ENCODE data around the gene KIF1B. TPM values are rescaled to one million over a fixed set of nuclear protein-coding genes. Genes with fewer than 3 reads are reported as not detected.

The KIF1B gene
- total and polyA plus RNA-seq, 2 donors (not counting 1 experiment from before 2014, with no cell fraction given): 3.5 to 16.4 TPM

GRCh38 chr1:10384219-10384618 is 173.8 kb downstream of the KIF1B start:
- H3K27me3 Mint-ChIP-seq: no peaks in the 10 kb centered on the region
- Histone ChIP-seq H4K20me1 (ENCODE audit: control insufficient read depth, insufficient read depth, low read length, poor library complexity, severe bottlenecking) (no peaks in the 10 kb centered on the region), H3K27ac (ENCODE audit: low read length in 2 of 2) (no peak overlapping the region), H3K9ac (ENCODE audit: low read length) (no peak overlapping the region), H3K4me1 (ENCODE audit: control insufficient read depth in 2 of 2, insufficient read depth in 2 of 2, low read length in 2 of 2) (peaks cover 9 to 13% of the 10 kb centered on the region in 2 donors), H3K79me2 (ENCODE audit: control insufficient read depth, insufficient read depth, low read length) (no peaks in the 10 kb centered on the region), H3K4me3 (ENCODE audit: control extremely low read depth in 1 of 5, extremely low read depth in 1 of 5, insufficient read depth in 1 of 5, low read depth in 2 of 5, low read length in 4 of 5) (no peak overlapping the region), H2AFZ (ENCODE audit: insufficient read depth, low read depth, low read length, poor library complexity, severe bottlenecking) (no peak overlapping the region), H3K27me3 (replicated peaks in 1 of 4; ENCODE audit: control extremely low read depth in 1 of 4, control insufficient read depth in 3 of 4, insufficient read depth in 4 of 4, low read length in 3 of 4) (no peaks in the 10 kb centered on the region), H3K9me3 (ENCODE audit: control extremely low read depth in 1 of 3, control insufficient read depth in 2 of 3, insufficient read depth in 1 of 3, low read length in 2 of 3) (no peaks in the 10 kb centered on the region), H3K4me2 (replicated peaks; ENCODE audit: low read depth, low read length, poor library complexity, severe bottlenecking) (no peak overlapping the region), H3K36me3 (replicated peaks in 1 of 2; ENCODE audit: control extremely low read depth in 1 of 2, control insufficient read depth in 1 of 2, extremely low read depth in 1 of 2, insufficient read depth in 2 of 2, low read length in 1 of 2) (no peaks in the 10 kb centered on the region)
- ChIA-PET CTCF (no interaction called here), POLR2A (interaction anchor here (0.7 kb wide), 1 partner anchor 14 kb away, joined by 3 read pairs; the partner anchor contains the start of gene PGD)
- H3K9me3 Mint-ChIP-seq (ENCODE audit: insufficient read depth): no peaks in the 10 kb centered on the region
- no peak overlapping the region for H3K4me3 Mint-ChIP-seq
- intact Hi-C loops (cut with micrococcal nuclease): no loop called here
- peaks cover 7% of the 10 kb centered on the region for H3K4me1 Mint-ChIP-seq
- DNase-seq (no peak), ATAC-seq (ENCODE audit: low read depth) (no peak)
- TF ChIP-seq EZH2 (IDR thresholded peaks at IDR 0.05; ENCODE audit: borderline replicate concordance, insufficient read depth, low read depth, low read length, poor library complexity, severe bottlenecking): no peak
- TF ChIP-seq CTCF (IDR thresholded peaks at IDR 0.05): no peak
- no peak overlapping the region for H3K27ac Mint-ChIP-seq
- 98% methylated on average over 6 of the region's 8 CpGs for WGBS (ENCODE audit: insufficient coverage)

- no peak overlapping the region for H3K4me2 ChIP-seq (replicated peaks; ENCODE audit: low read depth, low read length, poor library complexity, severe bottlenecking)
- ATAC-seq (ENCODE audit: low read depth): no peak
- H3K9ac ChIP-seq (ENCODE audit: low read length): no peak overlapping the region
- no peaks in the 10 kb centered on the region for H3K27me3 ChIP-seq (replicated peaks in 1 of 4; ENCODE audit: control extremely low read depth in 1 of 4, control insufficient read depth in 3 of 4, insufficient read depth in 4 of 4, low read length in 3 of 4)
- H3K4me3 ChIP-seq (ENCODE audit: control extremely low read depth in 1 of 5, extremely low read depth in 1 of 5, insufficient read depth in 1 of 5, low read depth in 2 of 5, low read length in 4 of 5): no peak overlapping the region
- no peak for DNase-seq
- no peaks in the 10 kb centered on the region for H3K9me3 ChIP-seq (ENCODE audit: control extremely low read depth in 1 of 3, control insufficient read depth in 2 of 3, insufficient read depth in 1 of 3, low read length in 2 of 3)
- WGBS (ENCODE audit: insufficient coverage): 94% methylated on average over 3 of the region's 12 CpGs
- Mint-ChIP-seq H3K27me3 (no peaks in the 10 kb centered on the region), H3K27ac (no peak overlapping the region), H3K4me1 (peaks cover 7% of the 10 kb centered on the region), H3K9me3 (ENCODE audit: insufficient read depth) (no peaks in the 10 kb centered on the region), H3K4me3 (no peak overlapping the region)
- peaks cover 9 to 13% of the 10 kb centered on the region in 2 donors for H3K4me1 ChIP-seq (ENCODE audit: control insufficient read depth in 2 of 2, insufficient read depth in 2 of 2, low read length in 2 of 2)
- ChIA-PET POLR2A (interaction anchor here (0.6 to 1.9 kb wide), 3 partner anchors 12 to 437 kb away, joined by 4 to 10 read pairs (median 6); partner anchors contain the start of gene PGD), CTCF (interaction anchor here (0.6 to 2.5 kb wide), 8 partner anchors 9 to 495 kb away, joined by 4 to 14 read pairs (median 5); partner anchors contain the start of genes CENPS and PGD)
- H4K20me1 ChIP-seq (ENCODE audit: control insufficient read depth, insufficient read depth, low read length, poor library complexity, severe bottlenecking): no peaks in the 10 kb centered on the region
- TF ChIP-seq EZH2 (IDR thresholded peaks at IDR 0.05; ENCODE audit: borderline replicate concordance, insufficient read depth, low read depth, low read length, poor library complexity, severe bottlenecking) (no peak), CTCF (IDR thresholded peaks at IDR 0.05) (no peak)
- no peak overlapping the region for H2AFZ ChIP-seq (ENCODE audit: insufficient read depth, low read depth, low read length, poor library complexity, severe bottlenecking)
- no peaks in the 10 kb centered on the region for H3K36me3 ChIP-seq (replicated peaks in 1 of 2; ENCODE audit: control extremely low read depth in 1 of 2, control insufficient read depth in 1 of 2, extremely low read depth in 1 of 2, insufficient read depth in 2 of 2, low read length in 1 of 2)
- H3K79me2 ChIP-seq (ENCODE audit: control insufficient read depth, insufficient read depth, low read length): no peaks in the 10 kb centered on the region
- intact Hi-C loops (cut with micrococcal nuclease): no loop called here
- H3K27ac ChIP-seq (ENCODE audit: low read length in 2 of 2): no peak overlapping the region
Measured at GRCh38 chr1:10386761-10387676, 176.6 kb downstream of the KIF1B start.

Data from B cell (primary cell).